Breast epithelium (tissue), 3 donors: ENCODE results near the gene MED14.

Experiments used
- POLR2A ChIP-seq: fragments of 450-650 bp; IDR thresholded peaks from one replicate; pipeline ENCODE4 v1.6.1; 2016; ENCODE audit warnings: antibody characterized with exemption, mild to moderate bottlenecking, moderate library complexity
- POLR2AphosphoS5 ChIP-seq, 3 donors: sonication (generic); formaldehyde crosslinking; IDR thresholded peaks; one replicate each; pipeline ENCODE4 v1.6.1; 2017; ENCODE audit warnings: antibody characterized with exemption in 3 of 3
- TF ChIP-seq, protein P1 (sequence below), 3 donors: fragments of 450-650 bp; IDR thresholded peaks; one replicate each; pipeline ENCODE4 v1.5.1; 2016 to 2017; ENCODE audit warnings: antibody characterized with exemption in 3 of 3, mild to moderate bottlenecking in 3 of 3, moderate library complexity in 3 of 3

DNA sequence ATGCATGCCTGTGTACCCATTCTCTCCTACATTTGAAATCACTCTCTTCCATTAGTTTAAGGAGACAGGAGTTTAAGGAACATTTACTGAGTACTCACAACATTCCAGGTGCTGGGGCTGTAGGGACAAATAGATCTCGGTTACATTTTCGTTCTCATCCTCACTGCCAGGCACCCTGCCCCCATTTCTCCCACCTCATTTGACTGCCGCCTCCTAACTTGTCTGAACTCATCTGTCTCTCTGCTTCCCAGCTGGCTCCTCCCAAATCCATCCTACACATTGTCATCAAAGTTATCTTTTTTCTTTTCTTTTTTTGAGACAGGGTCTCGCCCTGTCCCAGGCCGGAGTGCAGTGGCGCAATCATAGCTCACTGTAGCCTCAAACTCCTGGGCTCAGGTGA lies 131.9 kb downstream of the MED14 start:
- TF ChIP-seq POLR2A (no peak), POLR2AphosphoS5 (IDR thresholded peaks at IDR 0.05) (no peak)
- TF ChIP-seq, protein P1, sequence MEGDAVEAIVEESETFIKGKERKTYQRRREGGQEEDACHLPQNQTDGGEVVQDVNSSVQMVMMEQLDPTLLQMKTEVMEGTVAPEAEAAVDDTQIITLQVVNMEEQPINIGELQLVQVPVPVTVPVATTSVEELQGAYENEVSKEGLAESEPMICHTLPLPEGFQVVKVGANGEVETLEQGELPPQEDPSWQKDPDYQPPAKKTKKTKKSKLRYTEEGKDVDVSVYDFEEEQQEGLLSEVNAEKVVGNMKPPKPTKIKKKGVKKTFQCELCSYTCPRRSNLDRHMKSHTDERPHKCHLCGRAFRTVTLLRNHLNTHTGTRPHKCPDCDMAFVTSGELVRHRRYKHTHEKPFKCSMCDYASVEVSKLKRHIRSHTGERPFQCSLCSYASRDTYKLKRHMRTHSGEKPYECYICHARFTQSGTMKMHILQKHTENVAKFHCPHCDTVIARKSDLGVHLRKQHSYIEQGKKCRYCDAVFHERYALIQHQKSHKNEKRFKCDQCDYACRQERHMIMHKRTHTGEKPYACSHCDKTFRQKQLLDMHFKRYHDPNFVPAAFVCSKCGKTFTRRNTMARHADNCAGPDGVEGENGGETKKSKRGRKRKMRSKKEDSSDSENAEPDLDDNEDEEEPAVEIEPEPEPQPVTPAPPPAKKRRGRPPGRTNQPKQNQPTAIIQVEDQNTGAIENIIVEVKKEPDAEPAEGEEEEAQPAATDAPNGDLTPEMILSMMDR (IDR thresholded peaks at IDR 0.05): no peak
